GM06990 (cell line): ENCODE data around the gene ZNF582.

ENCODE experiments used
- DNase-seq: peaks from one replicate; pipeline ENCODE4 v3.0.0-alpha.2; 2011; ENCODE audit not compliant: insufficient read length; ENCODE audit errors: extremely low read depth
- H3K27me3 ChIP-seq: replicated peaks from 2 replicates; pipeline ENCODE4 v1.6.0; 2011; ENCODE audit warnings: low read length; ENCODE audit not compliant: control insufficient read depth, insufficient read depth
- H3K36me3 ChIP-seq: 2 replicates; pipeline ENCODE4 v1.5.1; 2011; ENCODE audit warnings: low read length; ENCODE audit not compliant: control insufficient read depth, insufficient read depth
- H3K4me3 ChIP-seq: replicated peaks from 2 replicates; pipeline ENCODE4 v1.5.1; 2011; ENCODE audit warnings: low read depth, mild to moderate bottlenecking, control low read depth, low read length
- TF ChIP-seq, protein P1 (sequence below): IDR thresholded peaks from 2 replicates; pipeline ENCODE4 v1.5.1; 2011; ENCODE audit warnings: low read length, control low read depth, mild to moderate bottlenecking, inconsistent platforms; ENCODE audit not compliant: insufficient read depth, poor library complexity, severe bottlenecking

Gene ZNF582

DNA sequence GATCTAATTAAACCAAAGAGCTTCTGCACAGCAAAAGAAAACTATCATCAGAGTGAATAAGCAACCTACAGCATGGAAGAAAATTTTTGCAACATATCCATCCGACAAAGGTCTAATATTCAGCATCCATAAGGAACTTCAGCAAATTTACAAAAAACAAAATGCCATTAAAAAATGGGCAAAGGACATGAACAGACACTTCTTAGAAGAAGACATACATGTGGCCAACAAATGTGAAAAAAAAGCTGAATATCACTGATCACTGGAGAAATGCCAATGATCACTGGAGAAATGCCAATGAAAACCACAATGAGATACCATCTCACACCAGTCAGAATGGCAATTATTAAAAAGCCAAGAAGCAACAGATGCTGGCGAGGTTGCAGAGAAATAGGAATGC lies 32.5 kb downstream of the ZNF582 start:
- Histone ChIP-seq H3K4me3 (no peak overlapping the region), H3K36me3 (no peaks in the 10 kb centered on the region), H3K27me3 (no peaks in the 10 kb centered on the region)
- DNase-seq: no peak
- TF ChIP-seq, protein P1, sequence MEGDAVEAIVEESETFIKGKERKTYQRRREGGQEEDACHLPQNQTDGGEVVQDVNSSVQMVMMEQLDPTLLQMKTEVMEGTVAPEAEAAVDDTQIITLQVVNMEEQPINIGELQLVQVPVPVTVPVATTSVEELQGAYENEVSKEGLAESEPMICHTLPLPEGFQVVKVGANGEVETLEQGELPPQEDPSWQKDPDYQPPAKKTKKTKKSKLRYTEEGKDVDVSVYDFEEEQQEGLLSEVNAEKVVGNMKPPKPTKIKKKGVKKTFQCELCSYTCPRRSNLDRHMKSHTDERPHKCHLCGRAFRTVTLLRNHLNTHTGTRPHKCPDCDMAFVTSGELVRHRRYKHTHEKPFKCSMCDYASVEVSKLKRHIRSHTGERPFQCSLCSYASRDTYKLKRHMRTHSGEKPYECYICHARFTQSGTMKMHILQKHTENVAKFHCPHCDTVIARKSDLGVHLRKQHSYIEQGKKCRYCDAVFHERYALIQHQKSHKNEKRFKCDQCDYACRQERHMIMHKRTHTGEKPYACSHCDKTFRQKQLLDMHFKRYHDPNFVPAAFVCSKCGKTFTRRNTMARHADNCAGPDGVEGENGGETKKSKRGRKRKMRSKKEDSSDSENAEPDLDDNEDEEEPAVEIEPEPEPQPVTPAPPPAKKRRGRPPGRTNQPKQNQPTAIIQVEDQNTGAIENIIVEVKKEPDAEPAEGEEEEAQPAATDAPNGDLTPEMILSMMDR: no peak

DNA sequence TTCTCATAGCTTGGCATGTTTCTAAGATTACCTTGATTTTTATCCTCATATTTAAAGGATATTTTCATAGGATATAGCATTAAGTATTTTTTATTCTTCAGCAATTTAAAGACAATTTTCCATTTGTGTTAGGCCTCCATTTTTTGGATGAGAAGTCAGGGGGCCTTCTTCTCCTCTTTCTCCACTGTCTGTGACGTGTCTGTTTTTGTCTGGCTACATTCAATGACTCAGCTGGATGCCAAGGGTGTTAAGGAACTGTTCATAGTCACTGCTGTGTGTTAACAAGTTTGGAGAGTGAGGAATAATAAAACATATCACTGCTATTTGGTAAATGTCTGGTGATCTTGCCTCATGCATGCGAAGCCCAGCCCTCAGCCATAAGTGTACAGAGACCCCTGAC lies 36.4 kb downstream of the ZNF582 start:
- Histone ChIP-seq H3K36me3 (no peaks in the 10 kb centered on the region), H3K4me3 (no peak overlapping the region), H3K27me3 (no peaks in the 10 kb centered on the region)
- no peak for DNase-seq
- TF ChIP-seq, protein P1: no peak

DNA sequence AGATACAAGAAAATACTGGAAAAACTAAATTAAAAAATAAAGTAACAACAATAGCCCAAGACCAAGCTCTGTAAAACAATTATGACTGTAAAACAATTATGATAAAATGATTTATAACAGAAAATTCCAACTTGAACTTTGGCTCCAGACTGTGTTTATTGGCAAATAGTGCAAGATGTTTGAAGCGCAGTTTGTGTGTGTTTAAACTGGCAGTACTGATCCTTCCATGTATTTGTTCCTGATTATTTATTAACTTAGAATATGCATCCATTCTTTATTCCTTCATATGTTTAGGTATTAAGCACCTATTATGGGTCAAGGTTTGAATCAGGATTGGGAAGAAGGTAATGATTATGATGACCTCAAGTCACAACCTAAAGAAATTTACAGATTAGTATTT lies 37.8 kb downstream of the ZNF582 start:
- TF ChIP-seq, protein P1: no peak
- H3K36me3 ChIP-seq: no peaks in the 10 kb centered on the region
- H3K4me3 ChIP-seq: no peak overlapping the region
- no peak for DNase-seq
- H3K27me3 ChIP-seq: no peaks in the 10 kb centered on the region

DNA sequence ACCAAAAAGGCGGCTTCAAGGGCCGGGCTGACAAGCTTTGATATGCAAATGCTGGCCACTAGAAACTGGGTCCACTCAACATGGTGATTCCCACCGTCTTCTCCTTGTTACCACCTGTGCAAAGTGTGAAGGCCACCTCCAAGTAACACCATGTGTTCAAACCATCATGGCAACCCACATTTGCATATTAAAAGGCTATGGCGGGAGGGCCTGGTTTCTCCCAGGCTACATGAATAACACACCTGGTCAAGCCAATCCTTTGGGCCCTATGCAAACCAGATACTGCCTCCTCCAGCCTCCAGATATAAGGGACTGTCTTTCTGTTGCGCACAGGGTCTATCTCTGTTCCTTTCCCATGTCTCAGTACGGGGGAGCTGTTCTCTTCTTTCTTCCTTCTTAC lies 42.1 kb downstream of the ZNF582 start:
- Histone ChIP-seq H3K36me3 (no peaks in the 10 kb centered on the region), H3K27me3 (no peaks in the 10 kb centered on the region), H3K4me3 (no peak overlapping the region)
- TF ChIP-seq, protein P1: no peak
- no peak for DNase-seq

DNA sequence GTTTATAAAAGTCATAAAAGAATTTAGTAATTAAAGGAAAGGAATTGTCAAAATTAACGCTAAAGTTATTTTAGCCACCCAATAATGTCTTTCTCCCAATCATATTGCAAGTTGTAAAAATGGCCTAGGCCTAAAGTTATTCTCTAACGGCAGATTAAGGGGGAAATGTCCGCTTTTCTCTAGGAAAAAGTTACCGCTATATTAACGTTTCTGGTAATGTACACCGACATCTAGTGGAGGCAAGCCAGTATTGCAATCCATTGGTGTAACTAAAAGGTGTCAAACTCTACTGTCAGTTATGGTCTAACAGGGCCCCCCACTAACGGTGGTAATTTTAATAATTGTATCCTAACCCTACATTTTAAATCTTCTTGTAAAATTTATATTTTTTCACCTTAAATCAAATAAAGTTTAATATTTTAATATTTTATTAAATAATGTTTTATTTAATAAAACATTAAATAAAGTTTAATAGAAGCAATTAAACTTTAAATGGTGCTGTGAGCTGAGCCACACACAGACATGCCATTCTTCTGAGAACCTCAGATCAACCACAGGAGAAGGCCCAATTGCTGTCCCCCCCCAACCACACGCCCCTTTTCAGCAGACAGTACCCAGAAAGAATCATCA lies 42.8 kb downstream of the ZNF582 start:
- no peak for DNase-seq
- no peak overlapping the region for H3K4me3 ChIP-seq
- TF ChIP-seq, protein P1: peak; percentile 81
- H3K27me3 ChIP-seq: no peaks in the 10 kb centered on the region
- H3K36me3 ChIP-seq: no peaks in the 10 kb centered on the region
